Measurements from ENCODE around the gene MSH5.

The MSH5 gene

GRCh38 chr6:31782126-31782855, 42.5 kb downstream of the MSH5 start:
- H3K4me3 ChIP-seq (ENCODE audit: low read depth, low read length): no peak overlapping the region
- TF ChIP-seq, protein P1, sequence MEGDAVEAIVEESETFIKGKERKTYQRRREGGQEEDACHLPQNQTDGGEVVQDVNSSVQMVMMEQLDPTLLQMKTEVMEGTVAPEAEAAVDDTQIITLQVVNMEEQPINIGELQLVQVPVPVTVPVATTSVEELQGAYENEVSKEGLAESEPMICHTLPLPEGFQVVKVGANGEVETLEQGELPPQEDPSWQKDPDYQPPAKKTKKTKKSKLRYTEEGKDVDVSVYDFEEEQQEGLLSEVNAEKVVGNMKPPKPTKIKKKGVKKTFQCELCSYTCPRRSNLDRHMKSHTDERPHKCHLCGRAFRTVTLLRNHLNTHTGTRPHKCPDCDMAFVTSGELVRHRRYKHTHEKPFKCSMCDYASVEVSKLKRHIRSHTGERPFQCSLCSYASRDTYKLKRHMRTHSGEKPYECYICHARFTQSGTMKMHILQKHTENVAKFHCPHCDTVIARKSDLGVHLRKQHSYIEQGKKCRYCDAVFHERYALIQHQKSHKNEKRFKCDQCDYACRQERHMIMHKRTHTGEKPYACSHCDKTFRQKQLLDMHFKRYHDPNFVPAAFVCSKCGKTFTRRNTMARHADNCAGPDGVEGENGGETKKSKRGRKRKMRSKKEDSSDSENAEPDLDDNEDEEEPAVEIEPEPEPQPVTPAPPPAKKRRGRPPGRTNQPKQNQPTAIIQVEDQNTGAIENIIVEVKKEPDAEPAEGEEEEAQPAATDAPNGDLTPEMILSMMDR (IDR thresholded peaks at IDR 0.05; ENCODE audit: low read depth, low read length): no peak
- no peak for TF ChIP-seq POLR2A (IDR thresholded peaks at IDR 0.05; ENCODE audit: extremely low read depth, insufficient read length)
- TF ChIP-seq MYC (IDR thresholded peaks at IDR 0.05; ENCODE audit: low read depth, low read length): no peak
- no peak for TF ChIP-seq MAX (IDR thresholded peaks at IDR 0.05; ENCODE audit: low read depth, low read length)
- no peak for DNase-seq (ENCODE audit: low read depth)

DNA sequence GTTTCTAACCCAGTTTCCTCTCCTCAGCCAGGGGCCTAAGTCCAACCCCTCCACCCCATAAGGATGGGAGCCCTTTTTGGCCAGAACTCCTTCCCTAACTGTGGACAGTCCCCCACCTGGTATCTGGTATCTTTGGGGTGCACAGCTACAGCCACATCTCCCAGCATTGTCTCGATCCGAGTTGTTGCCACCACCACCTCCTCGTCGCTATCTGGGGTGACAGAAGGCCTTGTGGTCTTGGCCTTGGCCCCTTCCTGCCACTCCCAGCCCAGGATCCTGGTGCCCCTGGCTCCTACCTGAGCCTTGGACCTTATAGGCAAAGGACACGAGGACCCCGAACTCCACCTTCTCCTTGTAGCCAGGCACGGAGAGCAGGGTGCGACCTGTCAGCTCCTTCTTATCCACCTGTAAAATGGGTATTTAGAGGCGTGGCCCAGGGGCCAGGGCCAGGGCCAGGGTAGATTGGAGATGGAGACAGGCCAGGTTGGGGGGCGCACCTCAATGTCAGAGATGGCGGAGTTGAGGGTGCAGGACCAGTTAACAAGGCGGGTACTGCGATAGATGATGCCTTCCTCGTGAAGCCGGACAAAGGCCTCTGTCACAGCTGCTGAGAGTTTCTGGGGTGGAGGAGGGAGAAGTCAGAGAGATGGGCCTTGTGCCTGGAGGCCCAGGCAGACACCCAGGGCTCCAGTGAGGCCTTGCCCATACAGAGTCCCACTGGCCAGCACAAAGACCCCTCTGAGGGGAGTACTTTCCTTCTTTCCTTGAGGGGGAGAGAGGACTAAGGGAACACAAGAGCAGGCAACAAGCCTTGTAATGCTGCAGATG, 44.5 kb downstream of the MSH5 start:
- no peak for DNase-seq (ENCODE audit: low read depth)

GRCh38 chr6:31785475-31785874, 45.7 kb downstream of the MSH5 start:
- no peak for TF ChIP-seq POLR2A (IDR thresholded peaks at IDR 0.05; ENCODE audit: extremely low read depth, insufficient read length)
- no peak for TF ChIP-seq MYC (IDR thresholded peaks at IDR 0.05; ENCODE audit: low read depth, low read length)
- TF ChIP-seq MAX (IDR thresholded peaks at IDR 0.05; ENCODE audit: low read depth, low read length): no peak
- TF ChIP-seq, protein P1 (IDR thresholded peaks at IDR 0.05; ENCODE audit: low read depth, low read length): no peak
- no peak for DNase-seq (ENCODE audit: low read depth)
- no peak overlapping the region for H3K4me3 ChIP-seq (ENCODE audit: low read depth, low read length)

More for the DNA sequence above, 44.5 kb downstream of the MSH5 start:
- no peak overlapping the region for H3K4me3 ChIP-seq (ENCODE audit: low read depth, low read length)
- TF ChIP-seq MAX (IDR thresholded peaks at IDR 0.05; ENCODE audit: low read depth, low read length) (no peak), POLR2A (IDR thresholded peaks at IDR 0.05; ENCODE audit: extremely low read depth, insufficient read length) (no peak), MYC (IDR thresholded peaks at IDR 0.05; ENCODE audit: low read depth, low read length) (no peak)
- TF ChIP-seq, protein P1 (IDR thresholded peaks at IDR 0.05; ENCODE audit: low read depth, low read length): no peak

GRCh38 chr6:31791324-31792089, 51.7 kb downstream of the MSH5 start:
- TF ChIP-seq, protein P1 (IDR thresholded peaks at IDR 0.05; ENCODE audit: low read depth, low read length): peak; percentile 92
- no peak for TF ChIP-seq MAX (IDR thresholded peaks at IDR 0.05; ENCODE audit: low read depth, low read length)
- H3K4me3 ChIP-seq (ENCODE audit: low read depth, low read length): no peak overlapping the region

GRCh38 chr6:31792090-31792374, 52.2 kb downstream of the MSH5 start:
- no peak overlapping the region for H3K4me3 ChIP-seq (ENCODE audit: low read depth, low read length)
- DNase-seq (ENCODE audit: low read depth): no peak
- TF ChIP-seq MAX (IDR thresholded peaks at IDR 0.05; ENCODE audit: low read depth, low read length) (no peak), POLR2A (IDR thresholded peaks at IDR 0.05; ENCODE audit: extremely low read depth, insufficient read length) (no peak), MYC (IDR thresholded peaks at IDR 0.05; ENCODE audit: low read depth, low read length) (no peak)
- TF ChIP-seq, protein P1 (IDR thresholded peaks at IDR 0.05; ENCODE audit: low read depth, low read length): no peak

More at GRCh38 chr6:31791324-31792089, 51.7 kb downstream of the MSH5 start:
- DNase-seq (ENCODE audit: low read depth): peak; percentile 72

All from NB4 (cell line).